ENCODE results near the gene RELCH.
A peak's percentile ranks its signal among the peaks of the same experiment; 100 is the strongest.

RELCH gene

DNA sequence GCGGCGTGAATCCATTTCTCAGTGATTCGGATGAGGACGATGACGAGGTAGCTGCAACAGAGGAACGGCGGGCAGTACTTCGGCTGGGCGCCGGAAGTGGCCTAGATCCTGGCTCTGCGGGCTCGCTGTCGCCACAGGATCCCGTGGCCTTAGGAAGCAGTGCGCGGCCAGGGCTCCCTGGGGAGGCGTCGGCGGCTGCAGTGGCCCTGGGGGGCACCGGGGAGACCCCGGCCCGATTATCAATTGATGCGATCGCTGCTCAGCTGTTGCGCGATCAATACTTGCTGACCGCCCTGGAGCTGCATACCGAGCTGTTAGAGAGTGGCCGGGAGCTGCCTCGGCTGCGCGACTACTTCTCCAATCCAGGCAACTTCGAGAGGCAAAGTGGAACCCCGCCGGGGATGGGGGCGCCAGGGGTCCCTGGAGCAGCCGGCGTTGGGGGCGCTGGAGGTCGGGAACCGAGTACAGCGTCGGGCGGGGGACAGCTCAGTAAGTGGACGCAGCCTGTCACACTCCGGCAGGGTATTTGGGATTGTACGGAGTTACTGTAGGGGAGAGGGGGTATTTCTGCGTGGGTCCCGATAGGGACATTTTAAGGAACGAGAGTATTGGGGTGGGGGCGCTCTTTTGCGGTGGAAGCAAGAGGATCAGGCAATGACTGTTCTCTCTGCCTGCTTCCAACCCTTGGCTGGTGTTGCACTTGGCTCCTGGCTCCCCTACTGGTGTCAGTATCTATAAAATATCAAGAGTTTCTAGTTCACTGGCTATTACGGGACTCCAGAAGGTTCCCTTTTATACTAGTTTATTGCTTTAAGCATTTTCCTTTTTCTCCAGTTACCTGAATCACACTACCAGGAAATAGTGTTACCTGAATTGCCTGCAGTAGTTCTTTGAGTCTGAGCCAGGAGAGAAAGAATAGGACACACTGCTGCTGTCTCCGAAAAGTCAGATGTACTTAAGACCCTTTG, 772 bp downstream of the RELCH start:
- DNase-seq = peak; percentile 17

DNA sequence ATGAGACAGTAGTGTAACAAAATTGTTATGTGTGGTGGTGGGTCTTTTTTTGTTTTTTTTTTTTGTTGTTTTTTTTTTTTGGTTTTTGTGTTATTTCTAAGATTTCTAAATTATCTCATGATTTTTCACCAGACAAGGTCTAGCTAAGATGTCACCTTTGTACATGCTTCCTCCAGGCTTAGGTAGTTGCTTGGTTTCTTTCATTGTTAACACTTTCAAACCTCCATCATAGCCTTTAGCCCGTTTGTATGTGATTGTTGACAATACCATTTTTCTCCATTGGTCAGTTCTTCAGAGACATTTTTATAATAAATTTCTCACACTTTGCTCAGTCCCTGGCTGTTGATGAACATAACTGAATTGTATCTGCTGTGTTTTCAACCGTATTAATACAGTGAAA, 2.2 kb downstream of the RELCH start:
- DNase-seq = no peak

DNA sequence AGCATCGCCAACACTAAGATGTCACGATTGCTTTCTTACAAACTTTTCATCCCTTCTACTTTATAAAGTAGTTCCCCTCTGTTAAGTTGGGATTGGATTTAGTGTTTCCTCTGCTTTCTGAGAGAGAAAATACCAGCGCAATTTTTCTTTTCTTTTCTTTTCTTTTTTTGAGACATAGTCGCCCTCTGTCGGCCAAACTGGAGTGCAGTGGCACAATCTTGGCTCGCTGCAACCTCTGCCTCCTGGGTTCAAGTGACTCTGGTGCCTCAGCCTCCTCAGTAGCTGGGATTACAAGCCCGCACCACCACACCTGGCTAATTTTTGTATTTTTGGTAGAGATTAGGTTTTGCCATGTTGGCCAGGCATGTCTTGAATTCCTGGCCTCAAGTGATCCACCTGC, 9.0 kb downstream of the RELCH start:
- no peak for DNase-seq

DNA sequence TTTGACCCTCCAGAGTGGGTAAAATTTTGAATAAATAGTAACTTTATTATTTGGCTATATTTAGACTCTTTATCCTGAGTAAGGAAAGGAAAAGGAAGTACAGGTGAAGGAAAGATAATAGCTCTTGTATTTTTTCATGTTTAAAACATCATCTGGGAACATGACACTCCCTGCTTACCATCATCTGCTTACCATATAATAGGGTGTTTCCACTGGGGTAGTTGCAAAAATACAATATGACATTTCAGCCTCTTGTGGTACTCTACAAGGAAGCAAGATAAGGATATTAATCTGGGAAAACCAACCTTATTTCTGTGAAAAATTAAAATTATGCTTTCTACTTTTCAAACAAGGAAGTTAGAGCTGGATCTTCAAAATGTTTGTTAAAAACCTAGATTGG, 9.9 kb downstream of the RELCH start:
- no peak for DNase-seq

DNA sequence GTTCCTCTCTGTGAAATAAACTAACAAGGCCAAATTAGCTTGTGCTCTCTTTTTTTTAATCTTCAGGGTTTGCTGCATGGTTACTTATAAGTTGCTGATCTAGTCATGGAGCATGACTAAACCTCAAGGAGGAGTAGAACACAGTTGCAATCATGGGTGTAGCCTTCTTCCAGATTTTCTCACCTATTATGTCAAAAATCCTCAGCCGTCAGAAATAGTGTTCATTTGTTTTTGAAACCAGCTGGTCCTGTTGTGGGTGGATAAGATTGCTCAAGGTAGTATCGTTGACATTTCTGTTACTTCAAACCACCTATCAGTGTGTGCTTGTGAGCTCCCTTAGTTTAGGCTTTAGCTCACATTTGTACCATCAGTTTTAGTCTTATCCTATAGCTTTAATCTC, 11.2 kb downstream of the RELCH start:
- DNase-seq = no peak

DNA sequence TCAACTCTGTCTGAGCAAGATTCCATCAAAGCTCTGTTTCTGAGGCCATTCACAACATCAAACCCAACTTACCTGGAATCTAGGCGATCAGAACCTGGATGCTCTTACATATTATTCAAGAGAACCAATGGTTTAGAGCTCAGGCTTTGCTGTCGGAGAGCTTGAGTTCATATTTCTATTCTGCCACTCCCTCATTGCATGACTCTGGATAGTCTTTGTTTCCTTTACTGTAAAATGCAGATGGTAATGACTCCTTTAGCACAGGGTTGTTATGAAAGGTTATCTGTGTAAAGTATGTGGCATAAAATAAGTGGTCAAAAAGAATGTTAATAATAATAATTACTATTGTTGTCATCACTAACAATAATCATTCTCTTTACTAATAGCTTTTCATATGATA, 12.6 kb downstream of the RELCH start:
- DNase-seq = no peak

DNA sequence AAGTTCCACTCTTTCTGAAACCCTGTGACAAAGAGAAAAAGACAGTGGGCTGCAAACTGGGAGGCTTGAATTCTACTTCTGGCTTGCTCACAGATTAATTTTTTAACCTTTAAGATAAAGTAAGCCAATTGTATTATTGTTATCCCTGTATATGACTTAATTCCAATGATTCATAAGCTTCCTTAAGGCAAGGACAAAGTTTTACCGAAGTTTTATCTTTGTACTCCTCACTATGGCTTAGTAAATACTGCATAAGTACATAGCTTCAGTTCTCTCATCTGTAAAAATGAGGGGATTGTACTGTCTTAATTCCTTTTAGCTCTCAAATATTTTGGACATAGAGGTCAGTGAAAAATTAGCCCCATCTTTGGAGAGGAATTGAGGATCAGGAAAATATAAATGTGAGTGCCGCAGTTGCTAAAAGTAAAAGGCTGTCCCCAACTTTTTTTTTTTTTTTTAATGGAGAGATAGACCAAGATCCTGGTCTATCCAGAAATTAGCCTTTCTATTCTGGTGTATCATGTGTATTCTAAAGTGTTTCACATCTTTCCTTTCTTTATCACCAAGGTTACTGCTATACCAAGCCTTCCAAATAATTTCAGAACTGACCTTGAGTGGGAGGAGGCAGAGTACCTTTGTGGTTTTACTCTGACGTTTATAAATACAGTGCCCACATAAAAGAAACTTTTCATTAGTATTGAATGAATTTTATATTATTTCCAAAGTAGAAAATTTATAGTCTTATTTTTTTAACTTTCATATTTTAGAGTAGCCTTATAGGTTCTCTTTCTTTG, 13.3 kb downstream of the RELCH start:
- no peak for DNase-seq

DNA sequence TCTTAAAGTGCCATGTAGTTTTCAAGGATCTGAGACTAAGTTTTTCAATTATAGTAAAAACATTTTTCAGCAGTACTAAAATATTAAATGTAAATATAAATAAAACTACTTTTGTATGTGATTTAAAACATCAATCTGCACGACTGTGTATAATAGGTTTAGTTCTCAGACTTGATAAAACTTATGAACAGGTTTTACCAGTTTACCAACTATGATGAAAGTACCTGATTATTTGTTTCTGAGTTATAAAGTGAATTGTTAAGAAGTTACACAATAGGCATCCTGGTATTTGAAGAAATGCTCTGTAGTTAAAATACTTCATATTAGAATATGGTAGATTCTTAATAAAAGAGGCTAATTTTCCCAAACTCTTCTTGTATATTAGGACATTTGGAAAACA, 14.8 kb downstream of the RELCH start:
- no peak for DNase-seq

DNA sequence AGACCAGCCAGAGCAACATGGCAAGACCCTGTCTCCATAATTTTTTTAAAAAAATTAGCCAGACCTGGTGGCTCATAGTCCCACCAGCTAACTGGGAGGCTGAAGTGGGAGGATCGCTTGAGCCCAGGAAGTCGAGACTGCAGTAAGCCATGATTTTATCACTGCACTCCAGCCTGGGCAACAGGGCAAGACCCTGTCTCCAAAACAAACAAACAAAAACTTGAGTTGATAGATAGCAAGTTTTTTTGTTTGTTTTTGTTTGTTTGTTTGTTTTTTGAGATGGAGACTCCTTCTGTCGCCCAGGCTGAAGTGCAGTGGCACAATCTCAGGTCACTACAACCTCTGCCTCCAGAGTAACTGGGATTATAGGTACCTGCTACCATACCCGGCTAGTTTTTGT, 18.8 kb downstream of the RELCH start:
- no peak for DNase-seq

DNA sequence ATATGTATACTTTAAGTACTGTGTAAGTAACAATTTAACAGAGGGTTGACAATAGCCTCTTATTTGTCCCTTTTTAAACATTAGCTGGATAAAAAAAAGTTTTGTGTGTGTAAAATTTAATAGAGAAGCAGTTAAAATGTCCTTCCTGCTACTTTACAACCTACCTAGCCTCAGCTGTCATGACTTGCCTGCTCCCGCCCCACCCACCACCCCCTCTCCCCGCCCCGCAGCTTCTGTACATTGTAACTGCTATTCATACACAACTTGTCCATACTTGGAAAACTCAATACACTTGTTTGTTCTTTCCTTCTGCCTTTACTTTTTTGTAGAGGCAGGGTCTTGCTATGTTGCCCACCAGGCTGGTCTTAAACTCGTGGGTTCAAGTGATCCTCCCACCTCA, 19.5 kb downstream of the RELCH start:
- no peak for DNase-seq

DNA sequence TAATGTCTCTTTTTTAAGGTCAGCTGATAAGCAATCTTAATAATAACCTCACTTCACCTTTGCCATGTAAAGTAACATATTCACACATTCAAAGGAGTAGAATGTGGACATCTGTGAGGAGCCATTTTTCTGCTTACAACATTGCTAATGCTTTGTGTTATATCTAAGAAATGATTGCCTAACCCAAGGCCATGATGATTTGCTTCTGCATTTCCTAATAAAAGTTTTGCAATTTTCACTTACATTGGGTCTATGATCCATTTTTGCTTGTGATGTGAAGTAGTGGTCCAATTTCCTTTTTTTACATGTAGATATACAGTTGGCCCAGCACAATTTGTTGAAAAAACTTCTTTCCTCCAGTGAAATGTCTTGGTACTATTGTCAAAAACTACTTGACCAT, 22.0 kb downstream of the RELCH start:
- DNase-seq = no peak

DNA sequence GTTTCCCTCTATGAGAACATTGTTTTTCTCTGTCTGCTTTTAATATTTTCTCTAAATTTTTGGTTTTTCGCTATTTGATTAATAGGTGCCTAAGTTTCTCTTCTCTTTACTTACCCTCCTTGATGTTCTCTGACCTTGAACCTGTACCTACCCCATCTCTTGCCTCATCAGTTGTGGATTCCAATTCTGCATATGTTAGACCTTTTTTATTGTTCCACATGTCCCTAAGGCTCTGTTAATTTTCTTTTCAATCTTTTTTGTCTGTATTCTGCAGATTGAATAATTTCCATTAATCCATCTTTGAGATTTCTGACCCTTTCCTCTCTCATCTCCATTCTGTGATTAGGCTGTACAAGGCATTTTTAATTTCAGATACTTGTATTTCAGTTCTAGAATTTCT, 23.1 kb downstream of the RELCH start:
- no peak for DNase-seq

DNA sequence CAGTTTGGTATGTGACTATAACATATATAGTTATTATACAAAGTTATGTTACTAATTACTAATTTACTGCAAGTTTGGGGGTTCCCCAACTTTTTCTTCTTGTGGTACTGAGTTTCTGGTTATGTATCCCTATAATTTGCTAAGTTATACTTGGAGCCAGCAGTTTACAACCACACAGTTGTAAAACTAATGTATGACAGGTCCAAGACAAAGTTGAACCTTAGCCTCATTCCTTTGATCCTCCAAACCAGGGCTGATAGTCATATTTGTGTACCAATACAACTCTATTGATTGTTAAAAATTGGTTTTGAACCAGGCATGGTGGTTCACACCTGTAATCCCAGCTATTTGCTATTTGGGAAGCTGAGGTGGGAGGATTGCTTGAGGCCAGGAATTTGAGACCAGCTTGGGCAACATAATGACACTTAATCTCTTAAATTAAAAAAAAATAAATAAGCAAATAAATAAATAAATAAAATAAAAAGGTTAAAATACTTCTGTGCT, 24.3 kb downstream of the RELCH start:
- no peak for DNase-seq

DNA sequence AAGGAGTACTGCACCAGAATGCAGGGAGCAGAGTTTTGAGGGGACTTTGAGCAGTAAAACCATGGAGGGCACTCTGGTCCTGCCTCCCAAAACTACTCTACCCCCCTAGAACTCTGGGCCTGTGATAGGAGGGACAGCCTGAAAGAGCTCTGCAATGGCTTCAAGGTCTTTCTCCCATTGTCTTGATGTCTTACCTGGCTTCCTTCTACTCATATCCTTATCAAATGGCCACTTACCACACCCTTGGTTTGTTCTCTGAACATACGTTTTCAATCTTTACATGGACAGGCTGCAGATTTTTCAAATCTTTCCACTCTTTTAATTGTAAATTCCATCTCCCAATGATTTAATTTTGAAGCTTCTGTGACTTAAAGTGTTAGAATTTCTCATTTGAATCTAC, 27.7 kb downstream of the RELCH start:
- DNase-seq = no peak

DNA sequence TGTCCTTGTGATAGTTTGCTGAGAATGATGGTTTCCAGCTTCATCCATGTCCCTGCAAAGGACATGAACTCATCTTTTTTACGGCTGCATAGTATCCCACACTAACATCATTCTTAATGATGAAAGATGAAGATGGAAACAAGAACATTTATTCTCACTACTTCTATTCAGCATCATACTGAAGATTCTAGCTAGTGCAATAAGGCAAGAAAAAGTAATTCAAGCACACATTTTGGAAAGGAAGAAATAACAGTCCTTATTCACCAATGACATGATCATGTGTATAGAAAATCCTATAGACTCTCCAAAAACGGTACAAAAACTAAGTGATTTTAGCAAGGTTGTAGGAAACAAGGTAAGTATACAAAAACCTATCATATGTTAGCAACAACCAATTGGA, 37.2 kb downstream of the RELCH start:
- no peak for DNase-seq

DNA sequence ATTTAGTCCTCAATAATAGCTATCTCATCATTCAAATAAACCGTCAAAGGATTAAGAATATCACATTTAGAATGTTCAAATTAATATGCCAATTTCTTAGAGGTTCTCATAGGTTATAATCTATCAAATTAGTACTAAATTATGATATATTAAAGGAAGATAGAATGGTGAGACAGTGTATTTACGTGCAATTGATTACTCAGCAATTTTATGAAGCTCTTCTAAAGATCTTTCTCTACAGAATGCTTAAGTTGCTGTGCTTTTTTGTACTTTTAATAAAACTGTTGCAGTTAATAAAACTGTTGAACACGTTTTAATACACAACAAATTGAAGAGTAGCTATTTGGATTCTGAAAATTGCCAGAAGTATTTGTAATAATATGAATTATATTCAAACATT, 39.0 kb downstream of the RELCH start:
- no peak for DNase-seq

DNA sequence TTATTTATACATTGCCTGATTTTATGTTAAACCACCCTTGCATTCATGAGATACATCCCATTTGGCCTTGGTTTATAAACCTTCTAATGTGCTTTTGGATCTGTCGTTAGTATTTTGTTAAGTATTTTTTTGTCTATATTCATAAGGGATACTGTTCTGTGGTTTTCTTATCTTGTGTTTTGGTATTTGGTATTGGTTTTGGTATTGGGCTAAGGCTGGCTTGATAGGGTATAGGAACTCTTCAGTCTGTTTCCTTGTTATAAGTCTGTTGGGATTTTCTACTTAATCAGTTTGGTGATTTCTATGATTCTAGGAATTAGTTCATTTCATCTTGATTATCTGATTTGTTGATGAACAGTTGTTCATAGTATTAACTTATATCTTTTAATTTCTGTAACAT, 49.2 kb downstream of the RELCH start:
- DNase-seq = no peak

DNA sequence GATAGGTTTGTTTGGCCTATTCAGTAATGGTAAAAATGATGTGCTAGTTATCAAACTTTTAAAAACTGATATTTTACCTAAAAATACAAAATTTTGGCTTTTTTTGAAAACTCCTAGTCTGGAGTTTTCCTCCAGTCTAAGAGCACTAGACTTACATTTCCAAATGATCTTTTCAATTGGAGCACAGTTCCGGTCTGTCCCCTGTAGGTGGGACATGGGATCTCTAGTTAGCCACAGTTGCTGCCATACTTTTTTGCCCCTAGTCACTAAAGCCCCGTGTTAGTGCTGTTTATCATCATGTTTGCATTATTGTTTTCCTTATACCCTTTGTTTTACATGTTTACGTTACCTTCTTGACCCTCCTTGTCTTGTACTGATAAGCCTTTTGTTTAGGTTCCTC, 52.4 kb downstream of the RELCH start:
- no peak for DNase-seq

DNA sequence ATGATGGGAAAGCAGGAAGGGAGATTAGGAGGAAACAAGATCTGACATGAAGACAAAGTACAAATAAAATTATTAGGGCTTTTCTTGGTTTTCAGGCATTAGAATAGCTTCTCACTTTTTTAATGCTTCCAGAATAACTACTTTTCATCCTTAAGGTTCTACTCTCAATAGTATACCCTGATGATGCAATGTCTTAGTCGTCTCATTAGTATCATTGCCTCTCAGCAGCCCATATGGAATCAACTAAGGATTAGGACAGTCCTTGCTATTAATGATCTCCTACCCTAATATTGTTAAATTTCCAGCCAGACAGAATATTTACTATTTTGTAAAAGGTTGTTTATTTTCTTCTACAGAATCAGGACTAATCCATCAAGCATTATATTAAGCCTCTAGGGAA, 55.9 kb downstream of the RELCH start:
- no peak for DNase-seq

DNA sequence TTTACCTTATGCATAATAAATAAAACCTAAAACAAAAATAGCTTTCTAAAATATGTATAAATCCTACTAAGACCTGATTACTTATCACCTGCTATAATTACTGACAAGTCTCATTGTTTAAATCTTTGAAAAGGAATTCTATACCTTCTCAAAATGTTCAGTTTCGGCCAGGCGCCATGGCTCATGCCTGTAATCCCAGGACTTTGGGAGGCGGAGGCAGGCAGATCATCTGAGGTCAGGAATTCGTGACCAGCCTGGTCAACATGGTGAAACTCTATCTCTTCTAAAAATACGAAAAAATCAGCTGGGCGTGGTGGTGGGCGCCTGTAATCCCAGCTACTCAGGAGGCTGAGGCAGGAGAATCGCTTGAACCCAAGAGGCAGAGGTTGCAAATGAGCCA, 58.1 kb downstream of the RELCH start:
- DNase-seq = no peak

DNA sequence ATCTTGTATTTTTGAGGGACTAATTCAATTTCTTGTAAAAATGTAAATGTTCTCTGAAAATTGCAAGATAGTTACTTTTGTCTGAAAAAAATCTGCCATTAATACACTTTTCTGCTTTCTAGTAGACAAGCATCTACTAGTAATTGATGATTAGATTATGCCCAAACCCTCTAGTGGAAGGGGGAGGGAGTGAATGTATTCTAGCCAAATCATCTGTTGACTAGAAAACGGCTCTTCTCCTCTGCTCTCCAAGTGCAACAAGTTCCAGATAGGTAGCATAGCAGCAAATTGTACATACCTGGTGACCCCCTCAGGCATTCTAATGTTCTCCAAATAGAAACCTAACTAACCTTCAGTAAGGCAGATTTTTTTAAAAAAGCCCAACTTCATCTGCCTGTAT, 58.6 kb downstream of the RELCH start:
- DNase-seq = no peak

DNA sequence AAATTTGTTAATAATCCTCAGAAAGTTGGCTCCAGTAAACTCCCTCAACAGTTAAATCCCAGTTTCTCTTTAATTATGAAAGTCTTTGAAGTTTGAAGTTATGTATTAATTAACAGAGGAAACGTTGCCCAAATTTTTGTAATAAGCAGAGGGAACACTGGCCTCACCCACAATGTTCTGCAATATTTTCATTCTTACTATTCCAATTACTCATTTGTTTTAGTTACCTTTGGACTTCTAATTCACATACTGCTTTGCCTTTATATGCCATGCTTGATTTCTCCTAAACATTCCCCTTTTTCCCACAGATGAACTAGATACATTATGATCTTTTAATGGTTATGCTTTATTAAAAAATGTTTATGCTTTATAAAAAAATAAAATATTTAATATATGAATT, 61.3 kb downstream of the RELCH start:
- DNase-seq = no peak

DNA sequence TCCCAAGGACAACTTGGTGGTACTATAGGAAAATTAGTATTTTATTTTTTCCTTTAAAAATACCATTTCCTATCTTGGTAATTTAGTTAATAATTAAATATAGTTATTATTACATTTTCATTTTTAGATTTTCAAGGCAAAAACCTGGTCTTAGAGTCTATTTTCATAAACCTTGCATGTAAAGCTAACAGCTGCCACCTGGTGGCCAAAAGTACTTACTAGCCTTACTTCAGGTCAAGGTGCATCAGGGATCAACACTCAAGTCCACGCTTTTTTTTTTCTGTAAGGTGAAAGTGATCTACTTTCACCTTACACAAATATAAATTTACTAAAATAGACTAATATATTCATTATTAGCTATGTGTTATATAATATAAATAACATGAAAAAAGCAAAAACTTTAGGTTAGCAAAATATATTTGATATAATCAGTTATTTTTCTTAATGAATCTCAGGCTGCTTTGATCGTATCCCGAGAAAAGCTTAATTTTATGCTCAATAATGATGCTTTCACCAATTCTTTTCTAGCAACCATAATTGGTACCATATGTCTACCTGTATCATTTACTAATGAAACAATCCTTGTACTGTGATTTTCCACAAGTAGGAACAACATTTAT, 62.5 kb downstream of the RELCH start:
- DNase-seq = peak; percentile 59

DNA sequence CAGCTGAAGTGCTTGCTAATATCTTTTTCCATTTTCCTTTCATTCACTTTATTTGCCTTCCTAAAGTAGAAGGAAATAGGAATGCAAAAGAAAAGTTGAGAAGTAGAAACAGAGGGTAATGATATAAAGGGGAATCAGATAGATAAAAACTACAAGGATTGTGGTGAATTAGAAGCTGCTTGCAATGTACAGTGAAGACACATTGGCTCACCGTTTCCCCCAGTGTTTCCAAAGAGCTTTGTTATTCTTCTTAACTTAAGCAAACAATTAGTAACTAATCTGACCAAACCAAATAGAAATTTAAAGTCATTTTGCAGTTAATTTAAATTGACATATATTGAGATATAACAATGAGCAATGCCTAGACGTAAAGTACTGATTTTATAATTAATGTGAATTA, 63.4 kb downstream of the RELCH start:
- DNase-seq = no peak
